ENCODE data around the gene TRAF7. TPM values are rescaled to one million over a fixed set of nuclear protein-coding genes. Genes with fewer than 3 reads are reported as not detected.

Gene TRAF7
- total and polyA plus RNA-seq, 2 of the 8 experiments (the other 6 are each of a cell fraction or from before 2014, with no cell fraction given): 96.8 to 148 TPM

- ChIA-PET CTCF (ENCODE audit: partially characterized antibody) (interaction anchor here (1.0 to 1.4 kb wide), 4 partner anchors 14 to 22 kb away, joined by 3 to 5 read pairs (median 4); partner anchors contain the start of gene RAB26), POLR2A (ENCODE audit: partially characterized antibody) (interaction anchor here (0.6 to 15.0 kb wide), 6 partner anchors 10 to 196 kb away, joined by 4 to 312 read pairs (median 6); partner anchors contain the start of genes CASKIN1 and RAB26)
- H3K9me3 ChIP-seq (ENCODE audit: insufficient read depth in 2 of 2, low read depth in 1 of 2, low read length in 1 of 2): peaks cover 0 to 17% of the 10 kb centered on the region in 2 experiments; a peak in 1 of 4 replicates
- no peak overlapping the region for H4K8ac ChIP-seq (ENCODE audit: extremely low read depth, insufficient read depth, low read length)
- H3K23ac ChIP-seq (ENCODE audit: insufficient read length): no peak overlapping the region
- H3K23me2 ChIP-seq (ENCODE audit: low read depth, low read length): peaks cover 2% of the 10 kb centered on the region; the same call in 1 of the 2 replicates
- no peak overlapping the region for H2AFZ ChIP-seq (ENCODE audit: low read length)
- peaks cover 31 to 76% of the 10 kb centered on the region in 2 experiments for H3K79me2 ChIP-seq (ENCODE audit: control insufficient read depth in 1 of 2, insufficient read depth in 2 of 2, low read length in 2 of 2)
- no peak overlapping the region for H3K14ac ChIP-seq (ENCODE audit: insufficient read length)
- H3K4me3 ChIP-seq (ENCODE audit: extremely low read depth in 1 of 4, insufficient read depth in 2 of 4, low read depth in 3 of 4, low read length in 4 of 4): no peak overlapping the region
- FAIRE-seq (no peak), DNase-seq (ENCODE audit: low read depth in 1 of 2, low spot score in 2 of 2) (no peak)
- no peak overlapping the region for H2AK5ac ChIP-seq (ENCODE audit: low read depth, low read length)
- no peak overlapping the region; the same call in 1 of the 2 replicates for H3K27ac ChIP-seq (ENCODE audit: low read depth, low read length)
- H3K4ac ChIP-seq (replicated peaks; ENCODE audit: insufficient read length, low read depth, low read length): no peak overlapping the region
- H4K20me1 ChIP-seq (replicated peaks in 1 of 2; ENCODE audit: control insufficient read depth in 1 of 2, insufficient read depth in 2 of 2, low read length in 2 of 2): peaks cover 30 to 50% of the 10 kb centered on the region in 2 experiments
- H3K27me3 ChIP-seq (replicated peaks in 1 of 4; ENCODE audit: control insufficient read depth in 3 of 4, extremely low read depth in 1 of 4, insufficient read depth in 3 of 4, low read length in 3 of 4): no peaks in the 10 kb centered on the region
- H3K9ac ChIP-seq (replicated peaks in 1 of 4; ENCODE audit: extremely low read depth in 1 of 4, low read depth in 3 of 4, low read length in 3 of 4): no peak overlapping the region
- WGBS, 2 experiments (ENCODE audit: extremely low coverage in 1 of 2, insufficient coverage in 1 of 2, insufficient read length in 1 of 2, insufficient replicate concordance in 2 of 2, low coverage in 1 of 2, low lambda C conversion rate in 2 of 2, missing lambda C conversion rate in 1 of 2): 85% methylated on average over 9 of the region's 10 CpGs; no CpG with 5 or more reads in 1 of the 2 experiments
- H4K91ac ChIP-seq (replicated peaks; ENCODE audit: insufficient read length, low read length): no peak overlapping the region
- TF ChIP-seq NRF1 (IDR thresholded peaks at IDR 0.05; ENCODE audit: low read depth, low read length) (no peak), RAD21 (IDR thresholded peaks at IDR 0.05 in 1 of 2, conservative IDR thresholded peaks at IDR 0.05 in 1 of 2; ENCODE audit: low read depth in 2 of 2, low read length in 2 of 2) (no peak)
- no peak overlapping the region for H3K4me2 ChIP-seq (ENCODE audit: insufficient read depth in 1 of 2, low read depth in 2 of 2, low read length in 2 of 2)
- peaks cover 7 to 14% (median 11%) of the 10 kb centered on the region in 4 experiments; a peak in 7 of 8 replicates for H3K36me3 ChIP-seq (ENCODE audit: control insufficient read depth in 2 of 4, insufficient read depth in 4 of 4, low read length in 3 of 4)
- H2BK12ac ChIP-seq (ENCODE audit: low read depth, low read length): no peak overlapping the region
- no peak overlapping the region for H3K18ac ChIP-seq (ENCODE audit: extremely low read depth, low read length)
- no peak overlapping the region for H3K56ac ChIP-seq (replicated peaks; ENCODE audit: insufficient read length, low read depth, low read length)
- H3K4me1 ChIP-seq (replicated peaks in 1 of 4; ENCODE audit: control insufficient read depth in 3 of 4, insufficient read depth in 4 of 4, low read length in 3 of 4): peaks cover 0 to 29% (median 17%) of the 10 kb centered on the region in 4 experiments; a peak in 5 of 7 replicates
- no peak overlapping the region for H2BK20ac ChIP-seq (ENCODE audit: low read length)
- H2BK120ac ChIP-seq (replicated peaks; ENCODE audit: low read depth, low read length): no peak overlapping the region
- H2BK15ac ChIP-seq (ENCODE audit: low read length): no peak overlapping the region
- H3K79me1 ChIP-seq (ENCODE audit: low read depth, low read length): peaks cover 28% of the 10 kb centered on the region
- no peak overlapping the region for H4K5ac ChIP-seq (ENCODE audit: insufficient read length, low read depth, low read length)
- H2BK5ac ChIP-seq (ENCODE audit: low read depth, low read length): peak overlapping the region; percentile 49; the same call in 1 of the 2 replicates
Observed at GRCh38 chr16:2161911-2162310, 6.3 kb downstream of the TRAF7 start.
